ENCODE data around the gene SPPL2B.

- no peak for TF ChIP-seq CTCF (IDR thresholded peaks at IDR 0.05; ENCODE audit: insufficient read depth, low read length, poor library complexity, severe bottlenecking)
- TF ChIP-seq EZH2phosphoT487 (conservative IDR thresholded peaks at IDR 0.05; ENCODE audit: low read length), result no peak
Measured at GRCh38 chr19:2336528-2337328, 8.2 kb downstream of the SPPL2B start.

Measured in SU-DHL-6 (cell line).